SK-N-SH (cell line): ENCODE results near the gene CDKN1A. TPM values are rescaled to one million over a fixed set of nuclear protein-coding genes. Genes with fewer than 3 reads are reported as not detected.

ENCODE experiments used
- CTCF ChIA-PET: fragments of 300-600, 350-600 bp; formaldehyde crosslinking; extraction: SDS; loops from one replicate; lab custom pipeline; 2021; lab: Yijun Ruan, JAX
- POLR2A ChIA-PET: fragments of 350-600 bp; sonication (Branson Sonifier 250); formaldehyde crosslinking; extraction: SDS; loops from one replicate; lab custom pipeline; 2020; ENCODE audit warnings: antibody characterized with exemption, inconsistent platforms; lab: Yijun Ruan, JAX
- DNase-seq: peaks from one replicate; pipeline ENCODE4 v3.0.0; 2012
- H2AFZ ChIP-seq: fragments of 200-600 bp; sonication (generic); 2 replicates; pipeline ENCODE4 v1.8.1; 2016; ENCODE audit warnings: antibody characterized with exemption, mild to moderate bottlenecking, low read depth
- H3F3A ChIP-seq: fragments of 200-600 bp; sonication (generic); replicated peaks from 2 replicates; pipeline ENCODE3; 2016; ENCODE audit warnings: antibody characterized with exemption, mild to moderate bottlenecking; ENCODE audit not compliant: insufficient read depth
- H3K27ac ChIP-seq, 2 experiments: fragments of 200-500 bp in 1 of 2; fragments of 200-600 bp in 1 of 2; sonication (Bioruptor generic) in 1 of 2; sonication (generic), shearing (Covaris generic) in 1 of 2; 2 replicates each; pipeline versions ENCODE4 v1.5.1 to v1.6.1; 2014 to 2016; ENCODE audit warnings: low read depth in 2 of 2, inconsistent platforms in 1 of 2, low read length in 1 of 2, mild to moderate bottlenecking in 1 of 2, mixed read lengths in 1 of 2
- H3K27me3 ChIP-seq: fragments of 200-600 bp; sonication (generic), shearing (Covaris generic); 2 replicates; pipeline ENCODE4 v1.6.1; 2016; ENCODE audit warnings: mixed run types; ENCODE audit not compliant: insufficient read depth
- H3K36me3 ChIP-seq, 2 experiments: fragments of 200-500 bp in 1 of 2; fragments of 200-600 bp in 1 of 2; sonication (Bioruptor generic) in 1 of 2; sonication (generic) in 1 of 2; replicated peaks in 1 of 2; 2 replicates each; pipeline versions ENCODE3 to v1.5.1; 2014 to 2016; ENCODE audit warnings: low read length in 1 of 2, mild to moderate bottlenecking in 1 of 2; ENCODE audit not compliant: insufficient read depth in 2 of 2, control insufficient read depth in 1 of 2
- H3K4me1 ChIP-seq, 2 experiments: fragments of 200-500 bp in 1 of 2; fragments of 200-600 bp in 1 of 2; sonication (Bioruptor generic) in 1 of 2; sonication (generic), shearing (Covaris generic) in 1 of 2; 2 replicates each; pipeline versions ENCODE4 v1.5.1 to v1.6.1; 2014 to 2016; ENCODE audit warnings: low read depth in 1 of 2, low read length in 1 of 2, mixed run types in 1 of 2; ENCODE audit not compliant: insufficient read depth in 2 of 2, control insufficient read depth in 1 of 2
- H3K4me2 ChIP-seq: fragments of 200-600 bp; sonication (generic), shearing (Covaris generic); 2 replicates; pipeline ENCODE4 v1.6.1; 2017; ENCODE audit warnings: mixed run types
- H3K4me3 ChIP-seq, 2 experiments: fragments of 200-500 bp in 1 of 2; fragments of 200-600 bp in 1 of 2; sonication (Bioruptor generic) in 1 of 2; sonication (generic), shearing (Covaris generic) in 1 of 2; 2 replicates each; pipeline versions ENCODE4 v1.5.1 to v1.8.1; 2014 to 2016; ENCODE audit warnings: low read depth in 2 of 2, inconsistent platforms in 1 of 2, low read length in 1 of 2, mild to moderate bottlenecking in 1 of 2, mixed read lengths in 1 of 2, moderate library complexity in 1 of 2
- H3K79me2 ChIP-seq: fragments of 200-600 bp; sonication (generic); 2 replicates; pipeline ENCODE4 v1.8.1; 2017; ENCODE audit warnings: mild to moderate bottlenecking; ENCODE audit not compliant: insufficient read depth
- H3K9ac ChIP-seq: fragments of 200-600 bp; sonication (generic); 2 replicates; pipeline ENCODE4 v1.6.1; 2017; ENCODE audit warnings: mixed run types
- H3K9me2 ChIP-seq: fragments of 200-600 bp; sonication (generic); 2 replicates; pipeline ENCODE4 v1.6.1; 2017; ENCODE audit warnings: mixed run types
- H3K9me3 ChIP-seq: fragments of 200-600 bp; sonication (generic); 2 replicates; pipeline ENCODE4 v1.6.1; 2017; ENCODE audit warnings: mixed run types, mild to moderate bottlenecking, moderate library complexity
- H4K20me1 ChIP-seq: fragments of 200-600 bp; sonication (generic); 2 replicates; pipeline ENCODE4 v1.6.1; 2017; ENCODE audit warnings: mild to moderate bottlenecking, mixed run types; ENCODE audit not compliant: insufficient read depth
- CHD2 ChIP-seq: fragments of 150-350 bp; IDR thresholded peaks from 2 replicates; pipeline ENCODE4 v1.6.1; 2018; ENCODE audit warnings: low read length; ENCODE audit not compliant: partially characterized antibody
- ELF1 ChIP-seq: IDR thresholded peaks from 2 replicates; pipeline ENCODE4 v1.4.0; 2012
- EP300 ChIP-seq, 2 experiments: IDR thresholded peaks; 2 replicates each; pipeline versions ENCODE4 v1.4.0 to v1.6.1; 2012; ENCODE audit warnings: borderline replicate concordance in 1 of 2, low read depth in 1 of 2, low read length in 1 of 2
- EZH2phosphoT487 ChIP-seq: fragments of 200-600 bp; sonication (generic); IDR thresholded peaks from 2 replicates; pipeline ENCODE4 v1.6.1; 2017; ENCODE audit warnings: low read depth, mixed run types, mild to moderate bottlenecking, antibody characterized with exemption, moderate library complexity, borderline replicate concordance
- FOXM1 ChIP-seq: IDR thresholded peaks from 2 replicates; pipeline ENCODE4 v1.4.0; 2012; ENCODE audit warnings: low read depth, mild to moderate bottlenecking
- GATA2 ChIP-seq: sonication (generic); formaldehyde crosslinking; IDR thresholded peaks from 2 replicates; pipeline ENCODE4 v1.5.0; 2020; ENCODE audit warnings: mild to moderate bottlenecking, missing genetic modification reagents
- JUND ChIP-seq: IDR thresholded peaks from 2 replicates; pipeline ENCODE4 v1.4.0; 2012
- MEF2A ChIP-seq: IDR thresholded peaks from 2 replicates; pipeline ENCODE4 v1.4.0; 2012; ENCODE audit warnings: low read depth, borderline replicate concordance
- NRF1 ChIP-seq: IDR thresholded peaks from 2 replicates; pipeline ENCODE4 v1.6.1; 2012; ENCODE audit warnings: low read depth, mild to moderate bottlenecking, low read length
- POLR2AphosphoS5 ChIP-seq: IDR thresholded peaks from 2 replicates; pipeline ENCODE4 v1.6.1; 2012; ENCODE audit warnings: low read depth, low read length
- RFX5 ChIP-seq: IDR thresholded peaks from 2 replicates; pipeline ENCODE4 v1.6.1; 2012; ENCODE audit warnings: mild to moderate bottlenecking, improper control_type of control experiment, low read length
- SIN3A ChIP-seq: IDR thresholded peaks from 2 replicates; pipeline ENCODE4 v1.6.1; 2012; ENCODE audit warnings: low read depth, mild to moderate bottlenecking, low read length, moderate library complexity, borderline replicate concordance
- SMC3 ChIP-seq: IDR thresholded peaks from 2 replicates; pipeline ENCODE4 v1.6.1; 2012; ENCODE audit warnings: low read depth, low read length, improper control_type of control experiment
- TAF1 ChIP-seq: IDR thresholded peaks from 2 replicates; pipeline ENCODE4 v1.6.1; 2012; ENCODE audit warnings: low read depth, mild to moderate bottlenecking, low read length, moderate library complexity, borderline replicate concordance
- TEAD4 ChIP-seq: IDR thresholded peaks from 2 replicates; pipeline ENCODE4 v1.4.0; 2012; ENCODE audit warnings: mild to moderate bottlenecking, borderline replicate concordance; ENCODE audit not compliant: insufficient read depth
- WGBS: methylation state at CpG from one replicate; pipeline ENCODE4 v1.1.6; 2017; ENCODE audit warnings: low lambda C conversion rate; 5-methylcytosine and 5-hydroxymethylcytosine counted together
- polyA plus RNA-seq, 3 experiments: library from polyadenylated mRNA; depleted of rRNA; stranded (reverse); fragments of >200 nt; gene quantifications; 2 replicates each; pipeline ENCODE4 v1.2.3, GENCODE V29; 2012
- TF ChIP-seq, protein P1 (sequence below): IDR thresholded peaks from 2 replicates; pipeline ENCODE4; 2012

The CDKN1A gene
- polyA plus RNA-seq, 1 of the 3 experiments (the other 2 are of a cell fraction): 747 TPM

DNA sequence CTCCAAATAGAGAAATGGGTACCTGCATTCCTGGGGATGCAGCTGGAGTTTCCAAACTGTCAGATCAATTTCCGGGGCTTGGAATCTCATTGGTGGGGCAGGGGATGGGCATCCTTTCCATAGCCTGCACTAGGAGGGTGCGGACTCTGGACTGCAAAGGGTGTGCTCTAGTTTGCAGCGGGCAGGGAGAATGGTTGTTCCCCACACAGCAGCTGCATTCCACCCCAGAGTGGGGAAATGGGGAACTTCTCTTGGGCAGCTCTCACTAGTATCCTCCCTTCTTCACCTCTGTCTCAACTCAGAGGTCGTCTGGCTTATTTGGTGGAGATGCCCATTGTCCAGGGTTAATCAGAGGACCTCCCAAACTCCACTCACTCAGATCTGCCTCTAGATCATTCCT is 34.5 kb upstream of the CDKN1A start:
- Histone ChIP-seq H3K9me3 (no peaks in the 10 kb centered on the region), H2AFZ (no peak overlapping the region), H3K27ac (no peak overlapping the region), H3K9me2 (no peaks in the 10 kb centered on the region), H3K79me2 (no peaks in the 10 kb centered on the region), H3K4me1 (peaks cover 6 to 16% of the 10 kb centered on the region in 2 experiments), H3F3A (peaks cover 15% of the 10 kb centered on the region), H3K27me3 (no peaks in the 10 kb centered on the region), H3K9ac (no peak overlapping the region), H4K20me1 (no peaks in the 10 kb centered on the region), H3K4me2 (no peak overlapping the region), H3K36me3 (no peaks in the 10 kb centered on the region), H3K4me3 (no peak overlapping the region)
- CTCF ChIA-PET: interaction anchor here (1.4 to 3.2 kb wide), 3 partner anchors 21 to 241 kb away, joined by 3 to 13 read pairs (median 3); partner anchors contain the start of gene C6orf89
- POLR2A ChIA-PET: no interaction called here
- no peak for TF ChIP-seq TEAD4
- TF ChIP-seq RFX5: no peak
- DNase-seq: no peak
- WGBS: 85% methylated on average over 2 of the region's 4 CpGs

DNA sequence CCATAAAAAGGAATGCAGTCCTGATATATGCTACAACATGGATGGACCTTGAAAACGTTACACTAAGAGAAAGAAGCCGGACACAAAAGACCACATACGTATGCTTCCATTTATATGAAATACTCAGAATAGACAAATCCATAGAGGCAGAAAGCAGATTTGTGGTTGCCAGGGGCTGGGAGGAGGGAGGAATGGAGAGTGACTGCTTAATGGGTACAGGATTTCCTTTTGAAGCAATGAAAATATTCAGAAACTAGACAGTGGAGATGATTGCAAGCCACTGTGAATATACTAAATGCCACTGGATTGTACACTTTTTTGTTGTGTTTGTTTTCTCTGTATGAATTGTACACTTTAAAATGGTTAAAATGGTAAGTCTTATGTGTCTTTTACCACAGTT is 29.4 kb upstream of the CDKN1A start:
- Histone ChIP-seq H4K20me1 (no peaks in the 10 kb centered on the region), H3K4me1 (peaks cover 9 to 14% of the 10 kb centered on the region in 2 experiments; a peak in 3 of 4 replicates), H3F3A (no peaks in the 10 kb centered on the region), H2AFZ (no peak overlapping the region), H3K9ac (no peak overlapping the region), H3K36me3 (no peaks in the 10 kb centered on the region), H3K27me3 (peaks cover 5% of the 10 kb centered on the region; the same call in 1 of the 2 replicates), H3K9me3 (no peaks in the 10 kb centered on the region), H3K79me2 (no peaks in the 10 kb centered on the region), H3K4me3 (no peak overlapping the region), H3K4me2 (no peak overlapping the region), H3K27ac (no peak overlapping the region), H3K9me2 (no peaks in the 10 kb centered on the region)
- DNase-seq: no peak
- POLR2A ChIA-PET: no interaction called here
- 92% methylated on average over 3 of the region's 3 CpGs for WGBS
- CTCF ChIA-PET: no interaction called here
- TF ChIP-seq CHD2: no peak
- TF ChIP-seq JUND: no peak
- no peak for TF ChIP-seq FOXM1

DNA sequence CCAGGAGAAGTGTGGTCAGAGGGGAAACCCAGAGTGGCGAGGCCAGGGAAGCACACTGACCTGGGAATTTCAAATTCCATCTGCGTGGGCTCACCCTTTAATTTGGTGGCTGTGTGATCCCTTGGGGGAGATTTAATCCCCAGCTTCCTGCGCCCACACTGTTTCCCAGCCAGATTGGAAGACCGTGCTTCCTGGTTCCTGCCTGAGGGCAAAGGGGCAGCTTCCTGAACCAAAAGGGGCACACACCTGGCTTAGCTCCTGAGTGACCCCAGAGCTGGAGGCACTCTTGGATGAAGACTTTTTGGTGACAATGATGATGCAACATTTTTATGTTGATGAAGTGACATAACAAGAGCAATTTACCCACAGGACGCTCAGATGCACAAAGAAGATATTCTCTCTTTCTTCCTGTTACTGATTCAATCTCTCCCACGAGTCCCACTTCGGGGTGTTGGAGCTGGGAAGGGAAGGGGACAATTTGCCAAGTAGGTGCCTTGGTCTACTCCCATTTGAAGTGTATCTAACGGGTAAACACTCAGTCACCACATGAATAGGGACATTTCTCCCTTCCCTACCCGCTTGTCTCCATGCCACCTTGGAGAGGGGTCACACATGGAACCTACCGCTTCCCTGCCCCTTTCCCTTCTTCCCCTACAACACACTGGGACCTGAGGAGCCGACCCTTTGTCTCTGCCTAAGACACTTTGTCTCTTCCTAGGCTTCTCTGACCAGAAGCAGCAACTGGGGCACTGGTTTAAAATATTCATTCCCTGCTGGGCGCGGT is 28.6 kb upstream of the CDKN1A start:
- Histone ChIP-seq H3K4me2 (no peak overlapping the region), H3K4me1 (peaks cover 9 to 15% of the 10 kb centered on the region in 2 experiments; a peak in 3 of 4 replicates), H3K9me2 (no peaks in the 10 kb centered on the region), H3K9ac (no peak overlapping the region), H3K36me3 (no peaks in the 10 kb centered on the region), H3K4me3 (no peak overlapping the region), H4K20me1 (no peaks in the 10 kb centered on the region), H3K27ac (no peak overlapping the region), H3K9me3 (no peaks in the 10 kb centered on the region), H2AFZ (no peak overlapping the region), H3K79me2 (no peaks in the 10 kb centered on the region), H3F3A (no peaks in the 10 kb centered on the region), H3K27me3 (peaks cover 5% of the 10 kb centered on the region; the same call in 1 of the 2 replicates)
- ChIA-PET POLR2A (no interaction called here), CTCF (no interaction called here)
- DNase-seq: no peak
- TF ChIP-seq GATA2 (CRISPR knock-in tag) (no peak), SIN3A (no peak), EP300 (IDR thresholded peaks at IDR 0.05; ENCODE audit: borderline replicate concordance in 1 of 2, low read depth in 1 of 2, low read length in 1 of 2) (no peak), SMC3 (no peak), EZH2phosphoT487 (no peak), TAF1 (no peak), NRF1 (no peak), POLR2AphosphoS5 (no peak), MEF2A (no peak), ELF1 (no peak)
- TF ChIP-seq, protein P1, sequence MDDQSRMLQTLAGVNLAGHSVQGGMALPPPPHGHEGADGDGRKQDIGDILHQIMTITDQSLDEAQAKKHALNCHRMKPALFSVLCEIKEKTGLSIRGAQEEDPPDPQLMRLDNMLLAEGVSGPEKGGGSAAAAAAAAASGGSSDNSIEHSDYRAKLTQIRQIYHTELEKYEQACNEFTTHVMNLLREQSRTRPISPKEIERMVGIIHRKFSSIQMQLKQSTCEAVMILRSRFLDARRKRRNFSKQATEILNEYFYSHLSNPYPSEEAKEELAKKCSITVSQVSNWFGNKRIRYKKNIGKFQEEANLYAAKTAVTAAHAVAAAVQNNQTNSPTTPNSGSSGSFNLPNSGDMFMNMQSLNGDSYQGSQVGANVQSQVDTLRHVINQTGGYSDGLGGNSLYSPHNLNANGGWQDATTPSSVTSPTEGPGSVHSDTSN: no peak
- WGBS: 76% methylated on average over 13 of the region's 13 CpGs
